ENCODE data around the gene MRPL10. TPM values are rescaled to one million over a fixed set of nuclear protein-coding genes. Genes with fewer than 3 reads are reported as not detected.

The MRPL10 gene
- total RNA-seq, 6 donors from 2014 or later, result 23.1 to 44.2 (median 28.6) TPM

DNA sequence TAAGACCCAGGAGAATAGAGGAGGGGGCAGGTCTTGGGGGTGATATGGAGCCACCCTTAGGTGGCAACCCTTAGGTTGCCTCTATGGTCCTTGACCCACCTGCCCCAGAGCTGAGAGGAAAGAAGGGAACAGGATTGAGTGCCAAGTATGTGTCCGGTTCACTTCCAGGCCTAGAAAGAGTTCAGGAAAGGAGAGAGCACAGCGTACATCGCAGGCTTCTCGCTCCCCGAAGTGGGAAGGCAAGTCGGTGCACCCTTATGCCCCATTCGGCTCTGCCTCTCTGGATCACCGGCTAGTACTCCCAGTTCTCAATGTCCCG lies 19.0 kb upstream of the MRPL10 start:
- TF ChIP-seq POLR2A (IDR thresholded peaks at IDR 0.05) (no peak), POLR2AphosphoS5 (IDR thresholded peaks at IDR 0.05) (no peak), EP300 (IDR thresholded peaks at IDR 0.05) (no peak)
- TF ChIP-seq, protein P1, sequence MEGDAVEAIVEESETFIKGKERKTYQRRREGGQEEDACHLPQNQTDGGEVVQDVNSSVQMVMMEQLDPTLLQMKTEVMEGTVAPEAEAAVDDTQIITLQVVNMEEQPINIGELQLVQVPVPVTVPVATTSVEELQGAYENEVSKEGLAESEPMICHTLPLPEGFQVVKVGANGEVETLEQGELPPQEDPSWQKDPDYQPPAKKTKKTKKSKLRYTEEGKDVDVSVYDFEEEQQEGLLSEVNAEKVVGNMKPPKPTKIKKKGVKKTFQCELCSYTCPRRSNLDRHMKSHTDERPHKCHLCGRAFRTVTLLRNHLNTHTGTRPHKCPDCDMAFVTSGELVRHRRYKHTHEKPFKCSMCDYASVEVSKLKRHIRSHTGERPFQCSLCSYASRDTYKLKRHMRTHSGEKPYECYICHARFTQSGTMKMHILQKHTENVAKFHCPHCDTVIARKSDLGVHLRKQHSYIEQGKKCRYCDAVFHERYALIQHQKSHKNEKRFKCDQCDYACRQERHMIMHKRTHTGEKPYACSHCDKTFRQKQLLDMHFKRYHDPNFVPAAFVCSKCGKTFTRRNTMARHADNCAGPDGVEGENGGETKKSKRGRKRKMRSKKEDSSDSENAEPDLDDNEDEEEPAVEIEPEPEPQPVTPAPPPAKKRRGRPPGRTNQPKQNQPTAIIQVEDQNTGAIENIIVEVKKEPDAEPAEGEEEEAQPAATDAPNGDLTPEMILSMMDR (IDR thresholded peaks at IDR 0.05), result no peak
- H3K4me3 ChIP-seq, result peak overlapping the region in 3 of 4 donors; percentile 42 to 53 (median 50)
- DNase-seq (no peak), ATAC-seq (ENCODE audit: low FRiP score in 2 of 2) (peak in 1 of 2 donors; percentile 4)
- peaks cover 28 to 42% (median 34%) of the 10 kb centered on the region in 4 donors for H3K4me1 ChIP-seq
- peak overlapping the region in 3 of 4 donors; percentile 50 to 82 (median 71) for H3K27ac ChIP-seq
- H3K9me3 ChIP-seq, result no peaks in the 10 kb centered on the region
- 38 to 62% methylated on average over 9 of the region's 9 CpGs for whole genome bisulfite sequencing, 2 donors
- H3K27me3 ChIP-seq, result peaks cover 0 to 52% (median 8%) of the 10 kb centered on the region in 4 donors
- H3K36me3 ChIP-seq, result peaks cover 0 to 13% (median 0%) of the 10 kb centered on the region in 4 donors

DNA sequence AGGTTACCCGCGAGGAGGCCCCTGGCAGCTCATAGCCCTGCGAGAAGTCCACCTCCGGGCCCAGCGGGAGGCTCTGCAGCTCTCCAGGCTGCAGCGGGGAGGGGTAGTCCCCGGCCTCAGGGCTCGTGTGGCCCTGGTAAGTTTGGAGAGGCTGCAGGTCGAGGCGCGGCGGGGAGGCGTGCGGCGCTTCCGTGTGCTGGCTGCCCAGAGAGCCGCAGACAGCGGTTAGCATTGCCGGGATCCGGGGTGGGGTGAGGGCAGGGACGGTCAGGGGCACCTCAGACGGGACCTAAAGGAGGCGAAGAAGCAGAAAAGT lies 16.8 kb upstream of the MRPL10 start:
- no peaks in the 10 kb centered on the region for H3K9me3 ChIP-seq
- peak in 1 of 2 donors; percentile 63 for DNase-seq
- H3K4me1 ChIP-seq, result peaks cover 49 to 62% (median 53%) of the 10 kb centered on the region in 4 donors
- ATAC-seq (ENCODE audit: low FRiP score in 2 of 2), result no peak
- H3K27me3 ChIP-seq, result peaks cover 0 to 40% (median 8%) of the 10 kb centered on the region in 4 donors
- H3K36me3 ChIP-seq, result peaks cover 0 to 13% (median 0%) of the 10 kb centered on the region in 4 donors
- TF ChIP-seq, protein P1 (IDR thresholded peaks at IDR 0.05), result no peak
- no peak for TF ChIP-seq EP300 (IDR thresholded peaks at IDR 0.05)
- no peak for TF ChIP-seq POLR2A (IDR thresholded peaks at IDR 0.05)
- TF ChIP-seq POLR2AphosphoS5 (IDR thresholded peaks at IDR 0.05), result no peak
- 66 to 74% methylated on average over 16 to 21 of the region's 23 CpGs for WGBS, 2 donors
- H3K27ac ChIP-seq, result no peak overlapping the region
- no peak overlapping the region for H3K4me3 ChIP-seq

DNA sequence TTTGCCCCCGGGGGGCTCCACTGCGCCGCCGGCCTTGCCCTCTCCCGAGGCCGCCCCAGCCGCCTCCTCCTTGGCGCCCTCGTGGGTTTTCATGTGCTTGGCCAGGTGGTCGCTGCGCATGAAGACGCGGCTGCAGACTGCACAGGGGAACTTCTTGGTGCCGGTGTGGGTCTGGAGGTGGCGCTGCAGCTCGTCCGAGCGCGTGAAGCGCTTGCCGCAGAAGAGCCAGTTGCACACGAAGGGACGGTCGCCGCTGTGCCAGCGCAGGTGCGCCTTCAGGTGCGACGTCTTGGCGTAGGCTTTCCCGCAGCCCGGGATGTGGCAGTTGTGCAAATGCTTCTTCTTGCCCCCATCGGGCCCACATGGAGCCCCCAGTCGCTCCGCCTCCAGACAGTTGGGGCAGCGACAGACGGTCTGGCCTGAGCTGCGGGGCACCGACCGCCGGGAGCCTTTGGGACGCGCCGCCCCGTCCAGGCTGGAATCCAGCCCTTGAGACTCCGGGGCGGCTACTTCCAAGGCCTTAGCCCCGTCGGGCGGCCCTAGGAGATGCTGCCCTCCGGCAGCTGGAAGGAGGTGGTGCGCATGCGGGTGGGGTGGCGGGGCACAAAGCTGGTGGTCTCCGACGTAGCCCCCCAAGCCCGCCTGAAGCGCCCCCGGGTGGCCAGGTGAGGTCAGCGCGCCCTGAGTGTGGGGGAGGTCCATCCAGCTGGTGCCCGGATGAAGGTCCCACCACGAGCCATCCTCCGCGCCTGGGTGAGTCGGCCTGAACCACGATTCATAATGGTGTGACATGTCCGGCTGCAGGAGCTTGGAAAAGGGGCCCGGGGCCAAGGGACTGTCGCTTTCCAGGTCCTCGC lies 16.2 kb upstream of the MRPL10 start:
- Histone ChIP-seq H3K4me1 (peaks cover 53 to 68% (median 54%) of the 10 kb centered on the region in 4 donors), H3K27ac (peak overlapping the region in 1 of 4 donors; percentile 1), H3K4me3 (no peak overlapping the region), H3K36me3 (peaks cover 0 to 13% (median 0%) of the 10 kb centered on the region in 4 donors), H3K9me3 (no peaks in the 10 kb centered on the region), H3K27me3 (peaks cover 0 to 34% (median 8%) of the 10 kb centered on the region in 4 donors)
- ATAC-seq (ENCODE audit: low FRiP score in 2 of 2) (no peak), DNase-seq (peak in 1 of 2 donors; percentile 81)
- TF ChIP-seq, protein P1 (IDR thresholded peaks at IDR 0.05), result peak in 2 of 6 experiments; percentile 8 to 28
- TF ChIP-seq POLR2AphosphoS5 (IDR thresholded peaks at IDR 0.05), result no peak
- WGBS, 2 donors, result 45 to 46% methylated on average over 40 to 69 of the region's 71 CpGs

DNA sequence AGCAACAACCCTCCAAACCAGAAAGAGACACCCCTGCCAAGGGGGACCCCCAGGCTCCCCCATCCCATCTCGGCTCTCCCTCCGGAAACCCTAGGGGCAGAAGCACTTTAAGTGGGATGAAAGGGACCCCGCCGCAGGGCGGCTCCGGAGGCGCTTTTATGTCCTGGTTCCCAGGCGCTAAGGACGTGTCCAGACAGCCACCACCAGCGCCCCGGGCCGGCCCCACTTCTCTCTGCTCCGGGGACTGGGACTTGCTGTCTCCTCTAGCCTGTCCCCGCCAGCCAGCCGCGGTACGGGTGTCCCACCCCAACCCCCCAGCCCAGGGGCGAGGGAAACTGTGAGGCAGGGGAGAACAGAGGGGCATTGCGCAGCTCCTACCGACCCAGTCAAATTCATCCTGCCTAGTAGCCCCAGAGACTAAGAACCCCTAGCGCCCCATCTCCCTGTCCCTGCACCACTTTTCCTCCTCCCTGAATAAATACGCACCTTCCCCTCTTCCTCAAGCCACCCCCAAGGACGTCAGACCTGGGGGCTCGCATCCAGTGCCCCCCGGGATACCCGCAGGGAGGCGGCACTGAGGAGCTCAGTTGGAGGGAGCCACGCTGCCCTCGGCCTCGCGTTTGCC lies 15.5 kb upstream of the MRPL10 start:
- peaks cover 0 to 13% (median 0%) of the 10 kb centered on the region in 4 donors for H3K36me3 ChIP-seq
- peak in 1 of 2 donors; percentile 84 for DNase-seq
- peaks cover 47 to 67% (median 50%) of the 10 kb centered on the region in 4 donors for H3K4me1 ChIP-seq
- H3K4me3 ChIP-seq, result no peak overlapping the region
- WGBS, 2 donors, result 35 to 47% methylated on average over 16 to 18 of the region's 31 CpGs
- H3K27ac ChIP-seq, result peak overlapping the region in 1 of 4 donors; percentile 1
- no peaks in the 10 kb centered on the region for H3K9me3 ChIP-seq
- H3K27me3 ChIP-seq, result peaks cover 0 to 26% (median 8%) of the 10 kb centered on the region in 4 donors
- no peak for ATAC-seq (ENCODE audit: low FRiP score in 2 of 2)
- TF ChIP-seq POLR2A (IDR thresholded peaks at IDR 0.05) (no peak), EP300 (IDR thresholded peaks at IDR 0.05) (no peak), POLR2AphosphoS5 (IDR thresholded peaks at IDR 0.05) (no peak)
- TF ChIP-seq, protein P1 (IDR thresholded peaks at IDR 0.05), result no peak
